SK-N-SH treated with all-trans-retinoic acid at 6 μM for 48 hours (cell line): Measurements from ENCODE around the gene TRIOBP.

ENCODE experiments used
- ATAC-seq: fragments of 200-7000 bp; cut with Tn5 transposase; 3 replicates; pipeline ENCODE4 v1.9.1; 2020; ENCODE audit warnings: mild to moderate bottlenecking, moderate library complexity
- ARNTL ChIP-seq: fragments of 450-650 bp; formaldehyde crosslinking; IDR thresholded peaks from 2 replicates; pipeline ENCODE4 v1.5.0; 2020; ENCODE audit warnings: low read depth, mild to moderate bottlenecking, moderate library complexity, borderline replicate concordance
- BACH2 ChIP-seq: fragments of 250-450 bp; sonication (Bioruptor Pico); IDR thresholded peaks from 2 replicates; pipeline ENCODE4 v1.9.0; 2021; ENCODE audit warnings: mild to moderate bottlenecking, borderline replicate concordance
- CSDC2 ChIP-seq: fragments of 250-450 bp; sonication (Bioruptor Pico); IDR thresholded peaks from 2 replicates; pipeline ENCODE4 v1.5.0; 2020; ENCODE audit warnings: mild to moderate bottlenecking, moderate library complexity
- CSRNP3 ChIP-seq: fragments of 250-450 bp; sonication (Bioruptor Pico); IDR thresholded peaks from 2 replicates; pipeline ENCODE4 v1.5.1; 2021; ENCODE audit warnings: mild to moderate bottlenecking, moderate library complexity
- GLIS3 ChIP-seq: fragments of 250-450 bp; sonication (Bioruptor Pico); IDR thresholded peaks from 2 replicates; pipeline ENCODE4 v1.5.0; 2020; ENCODE audit warnings: mild to moderate bottlenecking, moderate library complexity
- ISL1 ChIP-seq: fragments of 250-450 bp; sonication (Bioruptor Pico); IDR thresholded peaks from 2 replicates; pipeline ENCODE4 v2.1.2; 2022; ENCODE audit warnings: mild to moderate bottlenecking, moderate library complexity
- OSR1 ChIP-seq: fragments of 250-450 bp; sonication (Bioruptor Pico); IDR thresholded peaks from 2 replicates; pipeline ENCODE4 v1.8.0; 2022; ENCODE audit warnings: moderate library complexity, mild to moderate bottlenecking, inconsistent platforms
- POU6F1 ChIP-seq: fragments of 250-450 bp; sonication (Bioruptor Pico); IDR thresholded peaks from 2 replicates; pipeline ENCODE4 v1.8.0; 2021; ENCODE audit warnings: low read depth, mild to moderate bottlenecking, moderate library complexity, borderline replicate concordance
- PPARA ChIP-seq: fragments of 250-450 bp; sonication (Bioruptor Pico); IDR thresholded peaks from 2 replicates; pipeline ENCODE4 v1.5.0; 2020; ENCODE audit warnings: mild to moderate bottlenecking, borderline replicate concordance
- SNAI2 ChIP-seq: fragments of 250-450 bp; sonication (Bioruptor Pico); IDR thresholded peaks from 2 replicates; pipeline ENCODE4 v1.5.0; 2020; ENCODE audit warnings: mild to moderate bottlenecking, moderate library complexity
- TCF4 ChIP-seq: fragments of 250-450 bp; sonication (Bioruptor Pico); IDR thresholded peaks from 2 replicates; pipeline ENCODE4 v1.8.0; 2021; ENCODE audit warnings: mild to moderate bottlenecking, moderate library complexity, borderline replicate concordance
- ZFP3 ChIP-seq: fragments of 250-450 bp; sonication (Bioruptor Pico); IDR thresholded peaks from 2 replicates; pipeline ENCODE4 v1.5.0; 2020; ENCODE audit warnings: mild to moderate bottlenecking, moderate library complexity
- ZNF565 ChIP-seq: fragments of 450-650 bp; formaldehyde crosslinking; conservative IDR thresholded peaks from 2 replicates; pipeline ENCODE4 v1.5.0; 2020; ENCODE audit warnings: low read depth, mild to moderate bottlenecking, moderate library complexity
- ZNF70 ChIP-seq: fragments of 450-650 bp; formaldehyde crosslinking; IDR thresholded peaks from 2 replicates; pipeline ENCODE4 v1.5.0; 2020; ENCODE audit warnings: mild to moderate bottlenecking, moderate library complexity
- ZNF8 ChIP-seq: fragments of 450-650 bp; formaldehyde crosslinking; IDR thresholded peaks from 2 replicates; pipeline ENCODE4 v1.5.0; 2020; ENCODE audit warnings: mild to moderate bottlenecking, moderate library complexity
- TF ChIP-seq, protein P1 (sequence below): fragments of 250-450 bp; sonication (Bioruptor Pico); IDR thresholded peaks from 2 replicates; pipeline ENCODE4 v1.5.0; 2020; ENCODE audit warnings: mild to moderate bottlenecking, moderate library complexity
- TF ChIP-seq, protein P2 (sequence below): fragments of 250-450 bp; sonication (Bioruptor Pico); IDR thresholded peaks from 2 replicates; pipeline ENCODE4 v1.8.0; 2020; ENCODE audit warnings: mild to moderate bottlenecking, moderate library complexity, borderline replicate concordance

The TRIOBP gene

DNA sequence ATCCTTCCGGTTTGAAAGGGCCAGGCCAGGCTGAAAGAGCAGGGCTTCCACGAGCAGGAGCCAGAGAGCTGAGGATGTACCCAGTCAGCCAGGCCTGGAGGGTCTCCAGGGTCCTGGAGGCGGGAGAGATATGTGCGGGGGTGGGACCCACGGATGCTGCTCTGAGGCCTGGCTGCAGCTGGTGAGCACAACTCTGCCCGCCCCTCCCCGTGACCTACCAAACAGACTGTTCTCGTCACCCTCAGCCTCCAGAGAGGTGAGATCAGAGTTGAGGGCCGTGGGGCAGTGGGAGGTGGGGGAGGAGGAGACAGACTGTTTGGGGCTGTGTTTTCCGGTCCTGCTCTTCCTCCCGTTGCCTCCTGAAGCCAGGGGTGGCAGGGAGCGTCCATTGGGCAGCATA is 42.2 kb downstream of the TRIOBP start (continued):
- no peak for TF ChIP-seq POU6F1 (CRISPR knock-in tag)
- no peak for TF ChIP-seq ARNTL (CRISPR knock-in tag)

GRCh38 chr22:37739611-37740049 is 42.8 kb downstream of the TRIOBP start:
- no peak for TF ChIP-seq ZNF70 (CRISPR knock-in tag)
- no peak for TF ChIP-seq OSR1 (CRISPR knock-in tag)
- ATAC-seq = no peak

DNA sequence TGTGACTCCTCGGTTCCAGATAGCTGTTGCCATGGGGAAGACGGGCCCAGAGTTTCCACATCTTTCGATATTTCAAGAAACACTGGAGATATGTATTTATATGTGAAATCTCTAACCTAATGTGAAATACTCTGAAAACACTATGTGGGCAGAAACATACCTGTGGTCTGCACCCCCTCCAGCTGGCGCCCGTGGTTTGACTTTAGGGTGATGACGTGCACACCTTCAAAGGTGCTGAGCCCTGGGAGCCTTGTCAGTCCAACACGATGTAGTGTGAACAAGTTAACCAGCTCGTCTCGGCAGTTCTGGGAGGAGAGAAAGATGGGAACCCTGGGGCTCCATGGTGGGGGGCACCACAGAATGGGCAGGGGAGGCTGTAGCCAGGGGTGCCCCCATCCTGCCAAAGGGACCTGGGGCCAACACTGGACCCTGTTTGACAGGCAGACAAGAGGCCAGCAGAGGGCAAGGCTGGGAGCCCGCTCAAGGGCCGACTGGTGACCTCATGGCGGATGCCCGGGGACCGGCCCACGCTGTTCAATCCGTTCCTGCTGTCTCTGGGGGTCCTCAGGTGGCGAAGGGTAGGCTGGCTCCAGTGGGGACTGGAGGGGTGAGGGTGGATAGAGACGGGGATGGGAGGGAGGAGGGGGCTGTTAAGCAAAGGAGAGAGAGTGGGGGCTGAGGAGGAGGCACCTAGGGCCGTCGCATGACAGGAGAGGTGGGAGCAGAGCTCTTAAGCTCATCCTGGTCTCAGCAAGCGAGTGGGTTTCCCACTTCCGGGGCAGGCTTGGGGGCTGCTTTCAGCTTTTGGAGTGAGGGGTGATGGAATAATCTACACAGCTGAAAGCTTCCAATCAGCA is 43.8 kb downstream of the TRIOBP start:
- peak; percentile 5; the same call in 2 of the 3 replicates for ATAC-seq

DNA sequence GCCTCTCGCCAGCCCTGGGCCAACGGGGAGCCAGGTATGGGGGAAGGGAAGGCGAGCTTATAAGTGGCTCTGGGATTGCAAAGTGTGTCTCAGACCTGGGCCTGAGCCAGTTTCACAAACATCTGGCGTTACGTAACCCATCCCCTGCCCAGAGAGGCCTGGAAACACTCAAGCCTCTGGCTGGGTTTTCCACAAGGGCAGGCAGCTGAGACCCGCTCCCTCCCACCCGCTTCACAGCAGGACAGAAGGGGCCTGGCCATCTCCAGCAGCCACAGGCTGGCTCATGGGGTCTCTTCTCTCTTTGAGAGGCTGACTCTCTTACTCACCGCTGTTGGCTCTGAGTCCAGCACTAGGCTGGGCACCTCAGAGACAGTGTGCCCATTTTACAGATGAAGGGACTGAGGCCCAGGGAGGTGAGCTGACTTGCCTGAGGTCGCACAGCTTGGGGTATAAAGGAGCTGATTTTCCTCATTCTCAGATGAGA is 44.5 kb downstream of the TRIOBP start:
- no peak for TF ChIP-seq ISL1 (CRISPR knock-in tag)
- TF ChIP-seq, protein P1, sequence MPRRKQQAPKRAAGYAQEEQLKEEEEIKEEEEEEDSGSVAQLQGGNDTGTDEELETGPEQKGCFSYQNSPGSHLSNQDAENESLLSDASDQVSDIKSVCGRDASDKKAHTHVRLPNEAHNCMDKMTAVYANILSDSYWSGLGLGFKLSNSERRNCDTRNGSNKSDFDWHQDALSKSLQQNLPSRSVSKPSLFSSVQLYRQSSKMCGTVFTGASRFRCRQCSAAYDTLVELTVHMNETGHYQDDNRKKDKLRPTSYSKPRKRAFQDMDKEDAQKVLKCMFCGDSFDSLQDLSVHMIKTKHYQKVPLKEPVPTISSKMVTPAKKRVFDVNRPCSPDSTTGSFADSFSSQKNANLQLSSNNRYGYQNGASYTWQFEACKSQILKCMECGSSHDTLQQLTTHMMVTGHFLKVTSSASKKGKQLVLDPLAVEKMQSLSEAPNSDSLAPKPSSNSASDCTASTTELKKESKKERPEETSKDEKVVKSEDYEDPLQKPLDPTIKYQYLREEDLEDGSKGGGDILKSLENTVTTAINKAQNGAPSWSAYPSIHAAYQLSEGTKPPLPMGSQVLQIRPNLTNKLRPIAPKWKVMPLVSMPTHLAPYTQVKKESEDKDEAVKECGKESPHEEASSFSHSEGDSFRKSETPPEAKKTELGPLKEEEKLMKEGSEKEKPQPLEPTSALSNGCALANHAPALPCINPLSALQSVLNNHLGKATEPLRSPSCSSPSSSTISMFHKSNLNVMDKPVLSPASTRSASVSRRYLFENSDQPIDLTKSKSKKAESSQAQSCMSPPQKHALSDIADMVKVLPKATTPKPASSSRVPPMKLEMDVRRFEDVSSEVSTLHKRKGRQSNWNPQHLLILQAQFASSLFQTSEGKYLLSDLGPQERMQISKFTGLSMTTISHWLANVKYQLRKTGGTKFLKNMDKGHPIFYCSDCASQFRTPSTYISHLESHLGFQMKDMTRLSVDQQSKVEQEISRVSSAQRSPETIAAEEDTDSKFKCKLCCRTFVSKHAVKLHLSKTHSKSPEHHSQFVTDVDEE (CRISPR knock-in tag) = peak; percentile 82
- no peak for TF ChIP-seq ZFP3
- TF ChIP-seq, protein P2, sequence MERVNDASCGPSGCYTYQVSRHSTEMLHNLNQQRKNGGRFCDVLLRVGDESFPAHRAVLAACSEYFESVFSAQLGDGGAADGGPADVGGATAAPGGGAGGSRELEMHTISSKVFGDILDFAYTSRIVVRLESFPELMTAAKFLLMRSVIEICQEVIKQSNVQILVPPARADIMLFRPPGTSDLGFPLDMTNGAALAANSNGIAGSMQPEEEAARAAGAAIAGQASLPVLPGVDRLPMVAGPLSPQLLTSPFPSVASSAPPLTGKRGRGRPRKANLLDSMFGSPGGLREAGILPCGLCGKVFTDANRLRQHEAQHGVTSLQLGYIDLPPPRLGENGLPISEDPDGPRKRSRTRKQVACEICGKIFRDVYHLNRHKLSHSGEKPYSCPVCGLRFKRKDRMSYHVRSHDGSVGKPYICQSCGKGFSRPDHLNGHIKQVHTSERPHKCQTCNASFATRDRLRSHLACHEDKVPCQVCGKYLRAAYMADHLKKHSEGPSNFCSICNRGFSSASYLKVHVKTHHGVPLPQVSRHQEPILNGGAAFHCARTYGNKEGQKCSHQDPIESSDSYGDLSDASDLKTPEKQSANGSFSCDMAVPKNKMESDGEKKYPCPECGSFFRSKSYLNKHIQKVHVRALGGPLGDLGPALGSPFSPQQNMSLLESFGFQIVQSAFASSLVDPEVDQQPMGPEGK (CRISPR knock-in tag) = no peak
- no peak for TF ChIP-seq ARNTL (CRISPR knock-in tag)
- no peak for TF ChIP-seq BACH2
- no peak for TF ChIP-seq CSDC2 (CRISPR knock-in tag)
- TF ChIP-seq SNAI2 = no peak
- TF ChIP-seq GLIS3 = no peak
- TF ChIP-seq ZNF565 (CRISPR knock-in tag) = 0 out of 2 replicates have a peak, but pooled peaks have one; percentile 26
- TF ChIP-seq CSRNP3 = no peak
- no peak for TF ChIP-seq OSR1 (CRISPR knock-in tag)
- no peak for TF ChIP-seq ZNF8
- TF ChIP-seq TCF4 (CRISPR knock-in tag) = peak; percentile 95
- TF ChIP-seq POU6F1 (CRISPR knock-in tag) = no peak
- ATAC-seq = peak; percentile 44

More for the DNA sequence above, 43.8 kb downstream of the TRIOBP start:
- no peak for TF ChIP-seq PPARA (CRISPR knock-in tag)
- TF ChIP-seq ZNF8 = no peak
- TF ChIP-seq ZNF565 (CRISPR knock-in tag) = no peak
- no peak for TF ChIP-seq ZFP3
- no peak for TF ChIP-seq OSR1 (CRISPR knock-in tag)
- no peak for TF ChIP-seq POU6F1 (CRISPR knock-in tag)
- TF ChIP-seq BACH2 = no peak
